HG02840 (cell line): Measurements from ENCODE around the gene ELP6.
"Not testable (repeated sequence)": the region's sequence is repeated elsewhere in the genome, so short reads cannot be mapped to it uniquely, and the experiment has no call there.

ENCODE experiments used
- ATAC-seq: cut with Tn5 transposase; IDR thresholded peaks from one replicate; pipeline ENCODE4 v1.9.1; 2021; ENCODE audit warnings: mild to moderate bottlenecking, moderate library complexity, moderate number of reproducible peaks; ENCODE audit not compliant: unreplicated experiment, low FRiP score

The ELP6 gene

GRCh38 chr3:47515100-47515499 is 1.6 kb upstream of the ELP6 start:
- no peak for ATAC-seq

DNA sequence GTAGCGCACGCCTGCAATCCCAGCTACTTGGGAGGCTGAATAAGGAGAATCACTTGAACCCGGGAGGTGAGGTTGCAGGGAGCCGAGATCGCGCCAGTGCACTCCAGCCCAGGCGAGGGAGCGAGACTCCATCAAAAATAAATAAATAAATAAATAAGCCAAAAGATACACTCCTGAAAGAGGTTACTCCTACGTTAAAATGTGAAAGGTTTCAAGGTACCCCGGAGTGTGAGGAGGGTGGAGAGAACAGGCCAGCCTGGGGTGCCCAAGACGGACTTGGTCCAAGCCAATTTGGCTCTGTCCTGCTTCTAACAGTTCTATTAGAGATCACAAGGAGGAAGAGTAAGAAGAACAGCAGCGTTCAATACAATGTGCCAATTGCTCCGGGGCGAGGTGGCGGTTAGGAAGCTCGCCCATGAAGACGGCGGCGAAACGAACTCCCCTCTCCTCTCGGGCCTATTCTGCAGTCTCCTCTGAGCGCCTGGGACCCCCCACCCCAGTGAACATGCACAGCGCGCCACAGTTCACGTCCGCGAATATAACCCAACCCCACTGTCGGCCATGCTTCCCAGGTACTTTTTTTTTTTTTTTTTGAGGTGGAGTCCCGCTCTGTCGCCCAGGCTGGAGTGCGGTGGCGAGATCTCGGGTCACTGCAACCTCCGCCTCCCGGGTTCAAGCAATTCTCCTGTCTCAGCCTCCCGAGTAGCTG is 942 bp downstream of the ELP6 start:
- no peak for ATAC-seq

DNA sequence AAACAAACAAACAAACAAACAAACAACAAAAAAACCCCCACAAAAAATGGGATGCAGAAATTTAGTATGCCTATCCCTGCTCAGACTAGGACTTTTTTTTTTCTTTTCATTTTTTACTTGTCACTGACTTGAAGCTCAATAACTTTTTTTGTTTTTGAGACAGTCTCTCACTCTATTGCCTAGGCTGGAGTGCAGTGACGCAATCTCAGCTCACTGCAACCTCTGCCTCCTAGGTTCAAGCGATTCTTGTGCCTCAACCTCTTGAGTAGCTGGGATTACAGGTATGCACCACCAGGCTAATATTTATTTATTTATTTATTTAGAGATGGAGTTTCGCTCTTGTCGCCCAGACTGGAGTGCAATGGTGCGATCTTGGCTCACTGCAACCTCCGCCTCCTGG is 8.2 kb downstream of the ELP6 start:
- not testable (repeated sequence) for ATAC-seq

GRCh38 chr3:47504113-47504512 is 9.4 kb downstream of the ELP6 start:
- no peak for ATAC-seq

GRCh38 chr3:47503033-47503432 is 10.5 kb downstream of the ELP6 start:
- no peak for ATAC-seq

GRCh38 chr3:47496892-47497291 is 16.6 kb downstream of the ELP6 start:
- no peak for ATAC-seq

- no peak for ATAC-seq
Observed at GRCh38 chr3:47495886-47496285, 17.6 kb downstream of the ELP6 start.

DNA sequence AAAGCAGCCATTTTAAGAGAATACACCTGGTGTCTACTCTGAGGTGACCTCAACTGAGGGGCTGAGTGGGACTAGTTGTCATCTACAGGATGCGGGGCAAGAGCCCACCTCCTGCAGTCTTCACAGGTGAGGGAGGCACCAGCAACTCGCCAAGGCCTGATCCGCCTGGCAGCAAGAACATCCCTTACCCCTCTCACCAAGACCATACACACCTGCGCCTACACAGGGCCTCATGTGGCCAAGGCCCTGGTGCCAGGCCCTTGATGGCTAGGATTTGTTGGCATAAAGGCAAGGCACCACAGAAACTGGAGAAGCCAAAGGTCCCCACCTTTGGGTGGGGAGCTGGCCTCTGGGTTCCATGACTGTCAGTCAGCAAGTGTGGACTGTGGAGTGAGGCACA is 18.4 kb downstream of the ELP6 start:
- ATAC-seq = no peak

- ATAC-seq = no peak
Observed at GRCh38 chr3:47491777-47492176, 21.7 kb downstream of the ELP6 start.

GRCh38 chr3:47491186-47491585 is 22.3 kb downstream of the ELP6 start:
- no peak for ATAC-seq

- ATAC-seq = no peak
Observed at GRCh38 chr3:47487265-47487664, 26.2 kb downstream of the ELP6 start.

GRCh38 chr3:47485812-47486211 is 27.7 kb downstream of the ELP6 start:
- no peak for ATAC-seq

- no peak for ATAC-seq
Observed at GRCh38 chr3:47482366-47482765, 31.1 kb downstream of the ELP6 start.

GRCh38 chr3:47481763-47482162 is 31.7 kb downstream of the ELP6 start:
- not testable (repeated sequence) for ATAC-seq

DNA sequence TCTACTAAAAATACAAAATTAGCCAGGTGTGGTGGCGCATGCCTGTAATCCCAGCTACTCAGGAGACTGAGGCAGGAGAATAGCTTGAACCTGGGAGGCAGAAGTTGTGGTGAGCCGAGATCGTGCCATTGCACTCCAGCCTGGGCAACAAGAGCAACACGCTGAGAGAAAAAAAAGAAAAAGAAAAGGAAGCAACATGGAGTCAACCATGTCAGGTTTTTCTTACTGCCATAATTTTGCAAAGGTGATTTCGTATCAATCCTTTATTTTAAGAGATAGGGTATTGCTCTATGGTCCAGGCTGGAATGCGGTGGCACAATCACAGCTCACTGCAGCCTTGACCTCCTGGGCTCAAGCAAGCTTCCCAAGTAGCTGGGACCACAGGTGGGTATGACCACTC is 33.2 kb downstream of the ELP6 start:
- ATAC-seq = not testable (repeated sequence)

DNA sequence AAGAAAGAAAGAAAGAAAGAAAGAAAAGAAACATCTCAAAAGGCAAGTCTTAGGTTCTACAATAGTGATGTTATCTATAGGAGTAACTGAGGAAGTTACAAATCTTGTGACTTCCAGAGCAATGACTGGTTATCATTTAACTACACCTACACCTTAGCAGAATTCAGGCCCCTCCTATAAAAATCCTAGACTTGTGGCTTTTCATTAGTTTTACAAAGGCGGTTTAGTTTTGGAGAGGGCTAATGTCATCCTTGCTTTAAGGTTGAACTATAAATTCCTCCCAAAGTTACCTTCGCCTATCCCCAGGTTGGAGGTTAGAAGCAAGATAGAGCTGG is 33.7 kb downstream of the ELP6 start:
- no peak for ATAC-seq

- no peak for ATAC-seq
Observed at GRCh38 chr3:47478022-47478421, 35.5 kb downstream of the ELP6 start.

DNA sequence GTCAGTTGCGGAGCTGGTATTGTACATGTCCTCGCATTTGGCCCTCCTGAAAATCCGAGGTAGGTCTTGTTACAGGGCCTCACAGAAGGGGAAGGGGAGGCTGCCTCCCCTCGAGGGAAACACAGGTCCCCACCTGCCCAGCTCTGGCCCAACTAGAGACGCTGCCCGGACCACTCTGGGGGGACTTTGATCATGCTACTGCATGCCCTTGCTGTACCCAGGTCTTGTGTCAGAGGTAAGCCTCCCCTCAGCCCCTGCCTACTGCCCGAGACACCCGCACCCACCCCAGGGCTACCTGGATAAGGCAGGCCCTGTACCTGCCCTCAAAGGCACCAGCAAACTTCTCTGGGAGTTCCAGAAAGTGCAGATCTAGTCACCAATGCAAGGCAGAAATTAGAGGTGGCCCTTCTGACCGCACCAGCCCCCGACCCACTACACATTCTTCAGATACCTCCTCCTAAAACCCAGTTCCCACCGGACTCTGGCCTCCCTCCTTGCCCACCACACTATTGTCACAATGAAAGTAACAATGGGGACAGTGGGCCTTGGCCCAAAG is 36.8 kb downstream of the ELP6 start:
- no peak for ATAC-seq

- no peak for ATAC-seq
Observed at GRCh38 chr3:47476330-47476626, 37.2 kb downstream of the ELP6 start.

DNA sequence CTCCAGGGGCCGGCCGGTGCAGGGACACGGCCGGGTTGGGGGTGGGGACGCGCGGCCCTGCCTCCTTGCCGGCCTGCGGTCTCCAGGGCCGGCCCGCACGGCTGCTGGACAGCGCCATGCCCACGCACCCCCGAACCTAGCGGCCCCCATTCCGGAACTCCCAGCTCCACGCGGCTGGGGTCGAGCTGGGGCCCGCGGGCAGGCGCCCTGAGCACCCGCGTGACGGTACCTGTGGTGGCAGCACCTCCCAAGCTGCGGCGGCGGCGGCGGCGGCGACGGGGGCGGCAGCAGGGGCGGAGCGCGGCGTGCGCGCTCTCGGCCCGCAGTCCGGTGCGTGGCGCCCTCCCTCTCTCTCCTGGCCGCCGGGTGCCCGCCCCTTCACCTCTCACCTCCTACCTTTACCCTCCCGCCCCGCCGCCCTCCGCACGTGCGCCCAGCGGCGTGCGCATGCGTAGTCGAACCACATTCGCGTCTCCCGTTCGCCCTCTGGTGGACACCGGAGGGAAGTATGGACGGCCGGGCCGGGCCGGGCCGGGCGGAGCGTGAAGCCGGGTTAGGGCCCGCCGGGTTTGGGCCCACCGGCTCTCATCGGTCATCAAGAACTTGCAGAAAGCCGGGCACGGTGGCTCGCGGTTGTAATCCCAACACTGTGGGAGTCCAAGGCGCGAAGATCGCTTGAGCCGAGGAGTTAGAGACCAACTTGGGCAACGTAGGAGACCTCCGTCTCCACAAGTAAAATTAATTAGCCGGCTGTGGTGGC is 37.8 kb downstream of the ELP6 start, which contains the start of gene SCAP:
Gene SCAP, minus strand, starts transcription at position 372 of the 760 bp plus-strand sequence. CDS start 32,948 bp downstream, outside the sequence.
- peak; percentile 93 for ATAC-seq

DNA sequence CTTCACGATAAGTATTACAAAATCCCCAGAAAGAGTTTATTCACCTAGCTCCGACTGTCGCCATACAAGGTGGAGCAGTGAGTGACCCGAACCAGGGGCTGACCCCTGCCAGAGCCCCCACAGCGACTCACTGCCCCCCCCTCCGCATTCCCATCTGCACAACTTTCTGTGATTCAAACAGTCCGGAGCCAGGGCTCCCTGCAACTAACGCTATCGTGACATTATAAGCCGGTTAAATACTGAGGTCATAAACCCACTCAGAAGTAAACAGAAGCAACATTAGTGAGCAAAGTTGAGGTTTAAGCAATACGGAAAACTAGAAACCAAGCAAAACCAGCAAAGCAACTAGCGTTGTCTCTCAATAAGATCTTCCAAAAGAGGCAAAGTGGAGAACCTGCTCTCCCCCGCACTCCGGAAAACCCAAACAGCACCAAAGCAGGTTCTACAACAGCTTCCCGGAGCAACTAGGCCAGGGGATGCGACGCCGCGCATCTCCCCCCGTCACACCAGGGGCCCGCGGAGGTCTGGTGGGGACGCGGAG is 38.4 kb downstream of the ELP6 start:
- no peak for ATAC-seq

DNA sequence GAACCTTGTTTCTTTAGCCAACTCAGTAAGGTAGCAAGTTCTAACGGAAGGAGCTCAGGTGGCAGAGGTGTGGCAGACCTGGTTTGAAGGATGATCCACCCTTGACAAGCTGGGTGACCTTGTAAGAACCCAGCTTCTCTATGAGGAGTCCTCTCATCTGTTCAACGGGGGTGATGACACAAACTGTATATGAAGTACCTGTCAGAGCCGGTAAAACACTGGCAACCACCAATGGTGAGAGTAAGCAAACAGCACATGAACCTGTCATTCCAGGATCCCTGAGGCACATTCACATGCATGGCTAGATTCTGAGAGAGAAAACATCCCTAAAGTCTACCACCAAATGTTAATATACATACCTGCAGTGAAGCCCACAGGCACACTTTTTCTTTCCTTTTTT is 40.1 kb downstream of the ELP6 start:
- no peak for ATAC-seq
